Cardiac muscle cell (in vitro differentiated cells and primary cell): Measurements from ENCODE around the gene MTCL1. TPM values are rescaled to one million over a fixed set of nuclear protein-coding genes. Genes with fewer than 3 reads are reported as not detected.

ENCODE experiments used
- DNase-seq, 2 donors: peaks; one replicate each; pipeline versions ENCODE4 v3.0.0 to v3.0.0-alpha.2; 2010 to 2017; ENCODE audit warnings: low read depth in 1 of 2, low spot score in 1 of 2
- H3K27ac ChIP-seq: fragments of 200-600 bp; sonication (generic); 2 replicates; pipeline ENCODE4 v1.5.1; 2016
- H3K27me3 ChIP-seq: fragments of 200-600 bp; sonication (generic); 2 replicates; pipeline ENCODE4 v1.6.0; 2016; ENCODE audit warnings: control low read depth
- H3K36me3 ChIP-seq: fragments of 200-600 bp; sonication (generic); 2 replicates; pipeline ENCODE4 v1.5.1; 2016; ENCODE audit warnings: control low read depth
- H3K4me1 ChIP-seq: fragments of 200-600 bp; sonication (generic); 2 replicates; pipeline ENCODE4 v1.8.1; 2017; ENCODE audit warnings: low read depth, mild to moderate bottlenecking, mixed run types
- H3K4me3 ChIP-seq: fragments of 200-600 bp; sonication (generic); 2 replicates; pipeline ENCODE4 v1.5.1; 2016; ENCODE audit warnings: mild to moderate bottlenecking
- H3K9me3 ChIP-seq: fragments of 200-600 bp; sonication (generic); 2 replicates; pipeline ENCODE4 v1.5.1; 2017; ENCODE audit warnings: low read depth, mild to moderate bottlenecking, control low read depth
- polyA plus RNA-seq: library from polyadenylated mRNA; unstranded; fragments of >200 nt; fragmentation: Nextera tagmentation; extraction: Ambion mirVana; gene quantifications from 2 replicates; pipeline ENCODE4 v1.2.1, GENCODE V29; 2016
- total RNA-seq: library from RNA; depleted of rRNA; stranded (reverse); fragments of >200 nt; gene quantifications from 2 replicates; pipeline ENCODE4 v1.2.3, GENCODE V29; 2016
- TF ChIP-seq, protein P1 (sequence below): IDR thresholded peaks from 2 replicates; pipeline ENCODE4 v1.5.1; 2012; ENCODE audit warnings: low read depth, mild to moderate bottlenecking, low read length

The MTCL1 gene
- total and polyA plus RNA-seq, 2 experiments from 2014 or later, result 1.8 to 9.6 TPM

DNA sequence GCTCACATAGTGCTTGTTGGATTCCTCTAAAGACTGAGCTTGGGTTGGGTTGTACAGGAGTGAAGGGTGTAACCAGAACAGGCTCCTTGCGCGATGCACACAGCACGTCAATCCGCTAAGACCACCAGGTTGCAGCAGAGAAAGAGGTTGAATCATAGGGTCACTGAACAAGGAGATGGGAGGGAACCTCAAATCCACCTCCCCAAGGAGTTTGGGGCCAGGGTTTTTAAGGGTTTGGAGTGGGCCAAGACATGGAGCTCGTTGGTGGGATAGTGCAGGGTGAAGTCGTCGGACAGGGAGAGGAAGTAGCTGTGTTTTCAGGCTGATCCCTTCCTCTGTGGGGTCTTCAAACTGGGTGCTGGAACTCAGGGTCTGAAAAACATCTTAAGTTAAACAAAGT is 20.8 kb upstream of the MTCL1 start:
- no peak overlapping the region for H3K27ac ChIP-seq
- H3K27me3 ChIP-seq, result no peaks in the 10 kb centered on the region
- H3K36me3 ChIP-seq, result no peaks in the 10 kb centered on the region
- no peaks in the 10 kb centered on the region for H3K4me1 ChIP-seq
- TF ChIP-seq, protein P1, sequence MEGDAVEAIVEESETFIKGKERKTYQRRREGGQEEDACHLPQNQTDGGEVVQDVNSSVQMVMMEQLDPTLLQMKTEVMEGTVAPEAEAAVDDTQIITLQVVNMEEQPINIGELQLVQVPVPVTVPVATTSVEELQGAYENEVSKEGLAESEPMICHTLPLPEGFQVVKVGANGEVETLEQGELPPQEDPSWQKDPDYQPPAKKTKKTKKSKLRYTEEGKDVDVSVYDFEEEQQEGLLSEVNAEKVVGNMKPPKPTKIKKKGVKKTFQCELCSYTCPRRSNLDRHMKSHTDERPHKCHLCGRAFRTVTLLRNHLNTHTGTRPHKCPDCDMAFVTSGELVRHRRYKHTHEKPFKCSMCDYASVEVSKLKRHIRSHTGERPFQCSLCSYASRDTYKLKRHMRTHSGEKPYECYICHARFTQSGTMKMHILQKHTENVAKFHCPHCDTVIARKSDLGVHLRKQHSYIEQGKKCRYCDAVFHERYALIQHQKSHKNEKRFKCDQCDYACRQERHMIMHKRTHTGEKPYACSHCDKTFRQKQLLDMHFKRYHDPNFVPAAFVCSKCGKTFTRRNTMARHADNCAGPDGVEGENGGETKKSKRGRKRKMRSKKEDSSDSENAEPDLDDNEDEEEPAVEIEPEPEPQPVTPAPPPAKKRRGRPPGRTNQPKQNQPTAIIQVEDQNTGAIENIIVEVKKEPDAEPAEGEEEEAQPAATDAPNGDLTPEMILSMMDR, result no peak
- H3K9me3 ChIP-seq, result no peaks in the 10 kb centered on the region
- no peak overlapping the region for H3K4me3 ChIP-seq
- DNase-seq, result no peak

DNA sequence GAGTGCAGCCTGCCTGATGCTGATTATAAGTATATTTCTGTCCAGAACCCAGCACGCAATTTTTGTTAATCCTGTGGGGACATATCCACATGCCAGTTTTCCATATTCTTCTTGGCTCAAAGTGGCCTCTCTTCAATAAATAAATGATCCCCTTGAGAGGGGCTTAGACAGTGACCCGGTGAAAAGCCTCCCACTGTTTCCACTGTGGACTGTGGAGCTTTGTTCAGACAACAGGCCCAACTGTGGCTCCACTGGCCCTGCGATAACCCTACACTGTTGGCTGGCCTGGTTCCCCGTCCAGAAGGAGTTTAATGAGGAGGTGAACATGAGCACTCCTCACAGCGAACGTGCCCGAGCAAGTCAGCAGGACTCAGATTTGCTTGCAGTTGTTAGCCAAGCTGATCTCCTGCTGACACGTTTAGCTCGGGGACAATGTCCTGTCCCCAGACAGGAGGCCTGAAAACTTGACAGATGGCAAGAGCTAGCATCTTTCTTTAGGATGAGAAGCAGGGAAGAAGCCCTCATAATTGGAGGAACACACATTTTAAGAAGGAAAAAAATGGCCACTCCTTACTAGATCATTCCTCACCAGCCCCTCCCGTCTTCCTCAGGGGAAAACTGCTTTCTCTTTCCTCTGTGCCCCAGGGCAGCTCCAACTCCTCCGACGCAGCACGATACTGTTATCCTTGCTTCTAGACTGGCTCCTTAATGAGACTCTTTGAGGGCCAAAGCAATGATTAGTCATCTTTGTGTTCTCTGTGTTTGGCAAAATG is 20.0 kb upstream of the MTCL1 start:
- Histone ChIP-seq H3K27me3 (peaks cover 2% of the 10 kb centered on the region), H3K4me3 (no peak overlapping the region), H3K36me3 (no peaks in the 10 kb centered on the region), H3K9me3 (no peaks in the 10 kb centered on the region), H3K27ac (no peak overlapping the region), H3K4me1 (no peaks in the 10 kb centered on the region)
- TF ChIP-seq, protein P1, result no peak
- DNase-seq, result peak in 1 of 2 donors; percentile 46

DNA sequence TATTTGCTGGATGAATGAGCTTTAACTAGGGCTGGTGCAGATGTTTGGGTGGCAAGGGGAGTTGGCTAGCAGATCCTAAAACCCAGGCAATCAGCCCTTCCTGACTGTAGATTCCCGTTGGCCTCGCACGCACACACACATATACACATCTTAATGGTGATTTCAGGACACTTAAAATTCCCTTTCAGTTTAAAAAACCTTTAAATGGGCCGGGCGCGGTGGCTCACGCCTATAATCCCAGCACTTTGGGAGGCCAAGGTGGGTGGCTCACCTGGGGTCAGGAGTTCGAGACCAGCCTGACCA is 19.5 kb upstream of the MTCL1 start:
- H3K4me3 ChIP-seq, result no peak overlapping the region
- no peaks in the 10 kb centered on the region for H3K4me1 ChIP-seq

GRCh38 chr18:8686611-8687010 is 18.7 kb upstream of the MTCL1 start:
- Histone ChIP-seq H3K4me3 (no peak overlapping the region), H3K4me1 (no peaks in the 10 kb centered on the region), H3K9me3 (no peaks in the 10 kb centered on the region), H3K27ac (no peak overlapping the region), H3K27me3 (peaks cover 8% of the 10 kb centered on the region), H3K36me3 (no peaks in the 10 kb centered on the region)
- no peak for DNase-seq
- TF ChIP-seq, protein P1, result no peak

More for the DNA sequence above, 19.5 kb upstream of the MTCL1 start:
- Histone ChIP-seq H3K27ac (no peak overlapping the region), H3K36me3 (no peaks in the 10 kb centered on the region), H3K27me3 (peaks cover 7% of the 10 kb centered on the region), H3K9me3 (no peaks in the 10 kb centered on the region)
- TF ChIP-seq, protein P1, result no peak
- DNase-seq, result no peak

DNA sequence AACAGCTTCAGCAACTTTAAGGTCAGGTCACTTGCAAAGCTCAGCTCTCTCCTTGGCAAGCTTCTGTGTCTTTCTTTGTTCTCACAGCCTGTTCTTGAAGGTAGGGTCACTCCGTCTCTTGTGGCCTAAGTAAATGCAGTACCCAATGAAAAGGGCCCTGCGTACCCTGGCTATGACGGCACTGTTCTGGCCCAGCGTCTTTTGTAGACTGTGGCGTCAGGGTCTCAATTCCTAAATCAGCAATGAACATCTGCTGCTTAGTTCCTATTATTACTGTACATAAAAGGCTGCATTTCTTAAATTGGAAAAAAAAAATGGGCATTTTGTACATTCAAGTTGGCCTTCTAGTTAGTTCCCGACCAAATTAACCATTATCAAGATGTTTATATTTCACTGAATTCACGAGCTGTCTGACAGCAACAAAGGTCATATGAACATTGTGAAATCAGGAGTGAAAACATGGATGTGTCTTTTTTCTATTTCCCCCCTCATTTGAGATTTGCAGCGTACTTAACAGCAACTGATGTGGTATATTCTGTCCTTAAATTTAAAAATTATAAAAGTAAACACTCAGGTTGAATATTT is 17.0 kb upstream of the MTCL1 start:
- H3K27me3 ChIP-seq, result peaks cover 17% of the 10 kb centered on the region
- H3K36me3 ChIP-seq, result no peaks in the 10 kb centered on the region
- DNase-seq, result no peak
- no peaks in the 10 kb centered on the region for H3K4me1 ChIP-seq
- no peaks in the 10 kb centered on the region for H3K9me3 ChIP-seq
- H3K4me3 ChIP-seq, result no peak overlapping the region
- TF ChIP-seq, protein P1, result no peak
- no peak overlapping the region for H3K27ac ChIP-seq
